ENCODE measurements around the gene UBE2L3.
A peak's percentile ranks its signal among the peaks of the same experiment; 100 is the strongest.
"Not testable (repeated sequence)": the region's sequence is repeated elsewhere in the genome, so short reads cannot be mapped to it uniquely, and the experiment has no call there.

The UBE2L3 gene

GRCh38 chr22:21567456-21568346 lies at the start of gene UBE2L3:
Gene UBE2L3 (plus strand): TSS chr22:21567714. CDS start chr22:21567745, 31 bp downstream.
- DNase-seq, result peak; percentile 75 to 78

- not testable (repeated sequence) for DNase-seq
Measured at GRCh38 chr22:21526705-21527500, 40.6 kb upstream of the UBE2L3 start.

GRCh38 chr22:21531525-21531924 lies 36.0 kb upstream of the UBE2L3 start:
- DNase-seq, result not testable (repeated sequence)

- DNase-seq, result not testable (repeated sequence)
Measured at GRCh38 chr22:21532863-21533648, 34.5 kb upstream of the UBE2L3 start.

DNA sequence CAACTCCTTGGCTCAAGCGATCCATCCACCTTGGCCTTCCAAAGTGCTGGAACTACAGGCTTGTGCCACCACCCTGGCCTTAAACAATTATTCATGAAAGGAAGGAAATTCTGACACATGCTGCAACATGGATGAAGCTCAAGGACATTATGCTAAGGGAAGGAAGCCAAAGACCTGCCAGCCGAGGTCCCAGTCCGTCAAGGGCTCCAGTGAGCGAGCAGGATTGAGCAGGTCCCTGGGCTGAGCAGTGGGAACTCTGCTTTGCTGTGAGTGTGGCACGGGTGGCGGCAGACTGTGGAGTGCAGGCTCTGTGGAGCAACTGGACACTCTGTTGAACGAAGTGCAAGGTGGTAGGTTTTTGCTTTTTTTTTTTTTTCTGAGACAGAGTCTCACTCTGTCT lies 27.7 kb upstream of the UBE2L3 start:
- not testable (repeated sequence) for DNase-seq

DNA sequence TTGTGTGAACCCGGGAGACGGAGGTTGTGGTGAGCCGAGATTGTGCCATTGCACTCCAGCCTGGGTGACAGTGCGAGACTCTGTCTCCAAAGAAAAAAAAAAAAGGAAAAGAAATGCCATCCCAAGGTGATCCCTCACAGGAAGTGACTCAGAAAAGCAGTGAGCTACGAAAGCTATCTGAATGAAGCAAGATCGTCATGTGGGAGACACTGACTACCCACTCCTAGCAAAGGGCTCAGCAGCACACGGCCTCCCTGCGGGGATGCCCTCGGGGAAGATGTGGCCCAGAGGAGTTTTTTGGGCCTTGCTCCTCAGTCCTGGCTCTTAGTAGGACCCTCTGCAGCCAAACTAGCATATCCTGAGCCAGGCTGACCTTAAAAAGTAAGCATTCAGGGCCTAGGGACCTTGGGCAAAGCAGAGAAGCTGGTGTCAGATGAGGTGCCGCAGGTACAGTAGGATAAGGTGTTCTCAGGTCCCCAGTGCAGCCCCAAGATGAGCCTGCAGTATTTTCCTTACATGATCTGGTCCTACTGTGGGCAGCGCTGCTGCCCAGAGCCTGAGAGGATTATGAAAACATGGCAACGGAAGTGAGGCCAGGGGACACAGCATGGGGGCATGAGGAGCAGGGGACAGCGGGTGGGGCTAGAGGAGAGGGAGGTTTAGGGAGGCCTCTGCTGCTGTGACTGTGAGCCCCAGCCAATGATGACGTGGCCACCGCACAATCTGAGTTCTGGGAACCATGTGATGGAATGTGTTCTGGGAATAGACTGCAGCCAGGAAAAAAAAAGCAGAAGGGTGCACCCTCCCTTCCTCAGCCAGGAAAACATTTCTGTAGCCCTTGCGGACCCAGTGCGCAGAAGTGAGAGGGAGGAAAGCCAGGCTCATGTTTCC lies 22.8 kb upstream of the UBE2L3 start:
- DNase-seq, result not testable (repeated sequence)

DNA sequence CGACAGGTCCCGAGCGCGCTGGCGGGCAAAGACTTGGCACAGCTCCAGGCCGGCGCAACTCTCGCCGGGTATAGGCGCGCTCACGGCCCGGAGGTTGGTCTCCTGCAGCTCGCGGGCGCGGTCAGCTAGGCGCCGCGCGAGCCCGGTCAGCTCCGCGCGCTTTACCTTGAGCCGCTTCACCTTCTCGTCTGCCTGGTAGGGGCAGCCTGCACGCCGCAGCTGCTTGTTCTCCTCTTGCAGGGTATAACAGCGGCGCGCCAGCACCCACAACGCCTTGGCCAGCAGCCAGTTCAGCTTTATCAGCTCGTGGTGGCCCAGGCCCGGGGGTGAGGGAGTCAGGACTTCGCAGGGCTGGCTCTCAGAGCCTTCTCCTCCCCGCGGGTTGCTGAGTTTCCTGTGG lies 18.0 kb upstream of the UBE2L3 start:
- DNase-seq, result not testable (repeated sequence)

DNA sequence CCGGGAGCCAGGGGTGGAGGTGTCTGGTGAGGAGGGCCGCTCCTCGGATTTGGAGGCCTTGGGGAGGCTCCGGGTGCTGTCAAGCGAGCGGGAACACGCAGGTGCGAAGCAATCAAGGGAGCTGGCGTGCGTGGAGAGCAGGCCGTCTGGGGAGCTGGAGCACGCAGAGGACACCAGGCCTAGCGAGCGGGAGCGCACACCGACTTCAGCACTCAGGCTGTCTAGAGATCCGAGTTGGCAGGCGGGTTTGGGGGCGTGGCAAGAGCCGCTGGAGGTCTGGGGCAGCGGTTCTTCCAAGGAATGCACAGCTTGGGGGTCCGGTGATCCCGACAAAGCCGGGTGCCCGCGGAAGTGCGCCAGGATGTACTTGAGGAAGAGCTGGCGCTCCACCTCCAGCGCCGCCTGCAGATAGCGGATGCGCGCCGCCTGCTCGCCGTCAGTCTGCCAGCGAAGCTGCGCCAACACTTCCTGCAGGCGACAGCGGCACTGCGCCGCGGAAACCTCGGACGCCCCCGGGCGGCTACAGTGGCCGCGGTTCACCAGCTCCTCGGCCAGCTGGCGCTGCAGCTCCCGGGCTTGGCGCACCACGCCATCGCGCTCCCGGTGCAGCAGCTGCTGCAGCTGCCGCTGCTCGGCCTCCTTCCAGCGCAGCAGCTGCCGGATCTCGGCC lies 17.4 kb upstream of the UBE2L3 start:
- not testable (repeated sequence) for DNase-seq

DNA sequence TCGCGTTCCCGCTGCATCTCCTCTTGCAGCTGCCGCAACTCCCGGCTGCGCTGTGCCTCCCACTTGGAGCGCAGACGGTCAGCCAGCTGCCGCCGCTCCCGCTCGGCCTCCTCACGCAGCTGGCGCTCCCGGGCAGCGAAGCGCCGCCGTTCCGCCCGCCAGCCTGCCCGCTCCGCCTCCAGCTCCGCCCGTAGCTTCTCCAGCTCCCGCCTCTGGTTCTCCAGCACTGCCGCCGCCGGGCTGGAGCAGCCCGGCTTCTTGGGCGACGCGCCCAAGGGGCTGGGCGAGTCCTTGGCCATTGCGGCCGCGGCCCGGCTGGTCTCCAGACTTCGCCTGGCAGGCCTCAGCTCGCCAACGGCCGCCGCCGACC lies 16.9 kb upstream of the UBE2L3 start:
- not testable (repeated sequence) for DNase-seq

DNA sequence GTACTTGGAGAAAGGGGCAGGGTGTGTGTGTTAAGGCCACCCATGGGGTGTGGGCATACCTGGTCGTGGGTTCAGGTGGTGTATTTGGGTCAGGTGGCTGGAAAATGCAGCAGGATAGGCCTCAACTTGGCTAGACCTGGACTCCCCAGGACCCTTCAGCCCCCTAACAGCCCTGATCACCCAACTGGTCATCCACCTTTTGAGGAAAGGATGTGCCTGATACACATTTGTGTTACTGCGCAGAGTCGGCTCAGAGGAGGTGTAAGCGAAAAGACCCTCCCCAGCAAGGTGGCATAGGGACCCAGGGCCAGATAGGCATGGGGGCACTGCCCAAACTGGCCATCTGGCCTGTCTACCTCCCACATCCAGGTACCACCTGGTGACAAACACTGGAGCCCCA lies 16.2 kb upstream of the UBE2L3 start, which contains the start of gene RIMBP3C:
Gene RIMBP3C, minus strand, starts transcription at position 101 of the 400 bp plus-strand sequence. CDS start 485 bp downstream, outside the sequence.
- DNase-seq, result not testable (repeated sequence)

DNA sequence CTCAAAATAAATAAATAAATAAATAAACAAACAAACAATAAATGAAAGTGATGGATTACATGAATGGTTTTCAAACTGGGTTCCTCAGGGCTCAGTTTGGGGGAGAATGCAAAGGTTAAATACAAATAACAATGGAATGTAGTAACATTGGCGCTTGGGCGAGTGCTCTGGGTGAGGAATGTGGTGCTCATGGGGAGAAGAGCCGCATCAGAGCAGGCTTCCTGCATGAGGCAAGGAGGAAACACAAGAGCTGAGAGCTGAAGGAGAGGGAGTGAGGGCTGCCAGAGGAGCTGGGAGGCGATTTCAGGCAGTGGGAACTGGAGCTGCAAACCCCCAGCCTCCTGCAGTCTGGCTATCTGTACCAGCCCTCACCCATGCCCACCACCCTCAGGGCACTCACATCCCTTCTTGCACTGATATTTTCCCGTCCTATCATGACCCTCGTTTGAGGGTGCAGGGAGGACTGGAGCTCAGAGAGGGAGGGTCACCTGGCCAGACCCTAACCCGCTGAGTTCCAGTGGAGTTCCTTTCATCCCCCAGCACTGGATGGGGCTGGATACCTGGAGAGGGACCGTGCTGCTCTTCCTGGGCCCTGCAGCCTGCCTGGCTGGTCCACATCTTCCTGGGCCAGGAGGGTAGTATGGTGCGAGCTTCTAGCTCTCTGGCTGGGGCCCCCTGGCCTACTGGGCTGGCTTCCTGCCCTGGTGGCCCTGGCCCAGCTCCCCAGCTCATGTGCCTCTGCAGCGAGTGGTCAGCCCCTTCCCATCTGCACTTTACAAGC lies 8.0 kb upstream of the UBE2L3 start:
- DNase-seq, result not testable (repeated sequence)

- not testable (repeated sequence) for DNase-seq
Measured at GRCh38 chr22:21560657-21561056, 6.9 kb upstream of the UBE2L3 start.

GRCh38 chr22:21563912-21564311 lies 3.6 kb upstream of the UBE2L3 start:
- DNase-seq, result no peak

GRCh38 chr22:21564411-21564810 lies 3.1 kb upstream of the UBE2L3 start:
- no peak for DNase-seq

DNA sequence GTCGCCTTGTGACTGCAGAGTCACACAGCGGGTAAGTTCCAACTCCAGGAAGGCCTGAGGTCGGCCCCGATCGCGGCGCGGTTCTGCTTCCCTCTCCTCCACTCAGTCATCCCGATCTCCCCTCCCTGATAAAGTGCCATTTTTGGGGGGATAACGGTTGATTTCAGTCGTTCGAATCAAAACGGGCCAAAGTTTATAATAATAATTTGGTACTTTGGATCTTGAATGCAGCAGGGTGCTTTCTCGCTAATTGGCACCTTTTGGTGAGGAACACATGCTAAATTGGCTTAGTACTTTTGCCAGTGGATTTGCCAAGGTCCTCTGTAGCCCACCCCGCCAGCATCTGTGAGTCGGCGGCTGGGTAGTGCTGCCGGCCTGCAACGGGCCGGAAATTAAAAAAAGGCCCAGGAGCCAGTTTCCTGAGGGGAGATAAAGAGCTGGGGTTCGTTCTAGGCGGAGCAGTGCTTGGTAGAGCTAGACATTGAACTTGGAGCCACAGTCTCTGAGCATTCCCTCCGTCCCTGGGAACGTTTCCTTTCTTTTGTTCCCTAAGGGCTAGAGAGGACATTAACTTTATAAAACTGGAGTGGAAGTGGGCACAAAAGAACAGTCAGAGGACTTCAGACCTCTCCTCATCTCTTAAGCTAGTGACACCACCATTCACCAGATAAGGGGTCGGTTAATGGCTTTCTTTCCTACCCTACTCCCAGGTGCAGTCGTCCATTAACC lies 997 bp downstream of the UBE2L3 start:
- peak in 1 of 2 experiments; percentile 8 for DNase-seq

- not testable (repeated sequence) for DNase-seq
Measured at GRCh38 chr22:21569076-21569427, 1.5 kb downstream of the UBE2L3 start.

DNA sequence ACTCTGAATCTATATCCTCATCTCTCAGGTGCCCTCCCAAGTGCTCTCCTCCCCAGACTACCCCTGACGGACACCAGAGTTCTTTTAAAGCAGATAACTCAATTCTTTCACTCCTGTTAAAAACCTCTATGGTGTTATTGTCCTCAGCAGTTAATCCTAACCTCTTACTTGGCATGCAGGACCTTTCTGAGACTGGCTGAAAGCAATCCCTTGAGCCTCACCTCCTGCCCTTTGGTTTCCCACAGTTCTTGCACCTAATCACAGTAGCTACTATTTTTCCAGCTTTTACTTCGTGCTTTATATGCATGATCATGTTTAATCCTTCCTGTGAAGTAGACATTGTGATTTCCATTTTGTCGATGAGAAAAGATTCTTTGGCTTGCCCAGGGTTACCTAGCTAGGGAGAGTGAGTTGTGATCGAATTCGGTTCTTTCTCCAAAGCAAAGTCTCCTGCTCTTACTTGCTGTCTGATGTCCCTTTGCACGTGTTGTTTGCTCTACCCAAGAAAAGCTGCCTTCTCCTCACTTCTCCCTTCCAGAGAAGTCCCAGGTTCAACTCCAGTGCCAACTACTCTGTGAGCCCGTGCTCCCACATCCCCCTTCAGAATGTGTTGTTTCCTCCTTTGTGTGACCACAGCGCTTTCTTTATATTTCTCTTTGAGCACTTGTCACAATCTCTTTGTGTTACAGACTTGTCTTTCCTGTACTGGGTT lies 2.1 kb downstream of the UBE2L3 start:
- no peak for DNase-seq

- DNase-seq, result no peak
Measured at GRCh38 chr22:21570398-21570797, 2.9 kb downstream of the UBE2L3 start.

- DNase-seq, result no peak
Measured at GRCh38 chr22:21571679-21572078, 4.2 kb downstream of the UBE2L3 start.
